Measurements from ENCODE around the gene CD22.
"Not testable (repeated sequence)": the region's sequence is repeated elsewhere in the genome, so short reads cannot be mapped to it uniquely, and the experiment has no call there.

CD22 gene

GRCh38 chr19:35359395-35359794 is 30.4 kb downstream of the CD22 start:
- not testable (repeated sequence) for DNase-seq (ENCODE audit: low read depth)

- DNase-seq (ENCODE audit: low read depth), result not testable (repeated sequence)
Measured at GRCh38 chr19:35360081-35360480, 31.1 kb downstream of the CD22 start.

- no peak for DNase-seq (ENCODE audit: low read depth)
Measured at GRCh38 chr19:35360880-35361420, 32.0 kb downstream of the CD22 start.

- no peak for DNase-seq (ENCODE audit: low read depth)
Measured at GRCh38 chr19:35362261-35363000, 33.4 kb downstream of the CD22 start.

DNA sequence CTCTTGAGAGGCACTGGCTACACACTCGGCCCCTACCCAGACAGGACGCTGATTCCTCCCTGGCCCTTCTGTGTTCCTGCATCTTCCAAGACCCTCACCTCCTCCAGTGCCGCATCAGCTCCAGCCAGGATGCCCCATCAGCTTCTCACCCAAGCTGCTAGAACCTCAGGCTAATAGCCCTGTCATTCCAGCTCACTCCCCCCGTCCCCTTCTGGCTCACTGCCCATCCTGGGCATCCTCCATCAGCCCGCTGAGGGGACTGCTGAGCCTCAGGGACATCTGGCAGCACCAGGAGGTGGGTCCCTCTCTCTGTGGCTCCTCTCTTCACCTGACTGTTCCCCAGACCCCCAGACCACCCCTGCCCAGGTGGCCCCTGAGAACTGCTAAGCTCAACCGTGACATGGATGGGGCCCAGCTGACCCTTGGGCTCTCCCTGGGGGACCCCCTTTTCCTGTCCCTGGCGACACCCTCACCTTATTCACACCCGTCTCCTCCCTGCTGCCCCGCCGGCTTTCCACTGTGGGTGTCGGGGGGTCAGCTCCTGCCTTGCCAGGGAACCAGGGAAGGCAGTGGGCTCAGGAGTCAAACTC is 34.1 kb downstream of the CD22 start:
- DNase-seq (ENCODE audit: low read depth), result no peak

- DNase-seq (ENCODE audit: low read depth), result no peak
Measured at GRCh38 chr19:35363711-35364425, 34.9 kb downstream of the CD22 start.

DNA sequence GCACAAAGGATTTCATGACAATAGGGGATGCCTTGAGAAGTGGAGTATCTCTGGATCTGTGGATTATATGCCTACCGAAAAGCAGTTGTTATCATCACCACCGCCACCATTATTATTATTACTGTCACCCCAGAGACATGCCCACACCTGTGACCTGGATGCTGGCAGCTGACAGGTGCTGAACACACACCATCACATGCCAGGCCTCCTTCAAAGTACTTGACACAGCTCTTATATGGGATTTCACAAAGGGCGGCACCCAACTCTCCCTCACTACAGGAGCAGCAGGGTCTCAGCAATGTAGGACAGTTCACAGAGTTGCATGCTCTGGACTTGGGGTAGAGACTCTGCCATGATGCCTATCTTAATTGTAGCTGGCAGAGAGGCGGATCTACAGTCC is 36.3 kb downstream of the CD22 start:
- no peak for DNase-seq (ENCODE audit: low read depth)

DNA sequence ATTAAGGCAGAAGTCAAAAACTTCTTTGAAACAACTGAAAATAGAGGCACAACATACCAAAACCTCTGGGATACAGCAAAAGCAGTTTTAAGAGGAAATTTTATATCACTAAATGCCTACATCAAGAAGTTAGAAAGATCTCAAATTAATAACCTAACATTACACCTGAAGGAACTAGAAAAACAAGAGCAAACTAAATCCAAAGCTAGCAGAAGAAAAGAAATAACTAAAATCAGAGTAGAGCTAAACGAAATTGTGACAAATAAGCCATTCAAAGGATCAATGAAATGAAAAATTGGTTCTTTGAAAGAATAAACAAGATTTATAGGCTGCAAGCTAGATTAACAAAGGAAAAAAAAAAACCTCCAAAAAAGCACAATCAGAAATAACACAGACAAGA is 39.4 kb downstream of the CD22 start:
- no peak for DNase-seq (ENCODE audit: low read depth)

DNA sequence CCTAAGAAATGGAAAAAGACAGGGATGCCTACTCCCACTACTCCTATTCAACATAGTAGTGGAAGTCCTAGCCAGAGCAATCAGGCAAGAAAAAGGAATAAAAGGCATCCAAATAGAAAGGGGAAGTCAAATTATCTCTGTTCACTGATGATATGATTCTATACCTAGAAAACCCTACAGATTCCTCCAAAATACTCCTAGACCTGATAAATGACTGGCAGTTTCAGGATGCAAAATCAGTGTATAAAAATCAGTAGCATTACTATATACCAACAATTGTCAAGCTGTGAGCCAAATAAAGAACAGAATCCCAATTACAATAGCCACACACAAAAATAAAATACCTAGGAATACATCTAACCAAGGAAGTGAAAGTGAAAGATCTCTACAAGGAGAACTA is 40.5 kb downstream of the CD22 start:
- DNase-seq (ENCODE audit: low read depth), result no peak

GRCh38 chr19:35370722-35371121 is 41.7 kb downstream of the CD22 start, which contains the start of gene GPR42:
Gene GPR42, plus strand, starts transcription at chr19:35371068. Its CDS starts 292 bp downstream, at chr19:35371360.
- no peak for DNase-seq (ENCODE audit: low read depth)

DNA sequence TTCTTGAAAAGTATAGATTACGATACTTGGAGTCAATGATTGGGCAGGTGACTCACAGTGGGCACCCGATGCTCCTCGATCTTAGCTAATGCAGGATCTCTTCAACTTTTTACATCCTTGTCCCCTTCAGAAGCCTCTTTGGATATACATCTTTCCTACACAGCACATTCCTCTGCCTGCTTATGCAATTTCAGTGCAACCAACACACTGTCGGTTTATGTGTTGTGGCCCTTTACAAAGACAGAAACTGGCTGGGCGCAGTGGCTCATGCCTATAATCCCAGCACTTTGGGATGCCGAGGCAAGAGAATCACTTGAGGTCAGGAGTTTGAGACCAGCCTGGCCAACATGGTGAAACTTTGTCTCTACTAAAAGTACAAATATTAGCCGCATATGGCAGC is 44.5 kb downstream of the CD22 start:
- no peak for DNase-seq (ENCODE audit: low read depth)

DNA sequence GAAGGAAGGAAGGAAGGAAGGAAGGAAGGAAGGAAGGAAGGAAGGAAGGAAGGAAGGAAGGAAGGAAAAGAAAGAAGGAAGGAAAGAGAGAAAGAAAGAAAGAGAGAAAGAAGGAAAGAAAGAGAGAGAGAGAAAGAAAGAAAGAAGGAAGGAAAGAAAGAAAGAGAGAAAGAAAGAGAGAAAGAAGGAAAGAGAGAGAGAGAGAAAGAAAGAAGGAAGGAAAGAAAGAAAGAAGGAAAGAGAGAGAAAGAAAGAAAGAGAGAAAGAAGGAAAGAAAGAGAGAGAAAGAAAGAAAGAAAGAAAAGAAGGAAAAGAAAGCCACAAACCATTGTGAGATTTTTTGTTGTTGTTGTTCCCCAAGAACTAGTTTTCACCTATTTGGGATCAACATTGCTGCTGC is 45.0 kb downstream of the CD22 start:
- not testable (repeated sequence) for DNase-seq (ENCODE audit: low read depth)

GRCh38 chr19:35375505-35376307 is 46.7 kb downstream of the CD22 start:
- no peak for DNase-seq (ENCODE audit: low read depth)

DNA sequence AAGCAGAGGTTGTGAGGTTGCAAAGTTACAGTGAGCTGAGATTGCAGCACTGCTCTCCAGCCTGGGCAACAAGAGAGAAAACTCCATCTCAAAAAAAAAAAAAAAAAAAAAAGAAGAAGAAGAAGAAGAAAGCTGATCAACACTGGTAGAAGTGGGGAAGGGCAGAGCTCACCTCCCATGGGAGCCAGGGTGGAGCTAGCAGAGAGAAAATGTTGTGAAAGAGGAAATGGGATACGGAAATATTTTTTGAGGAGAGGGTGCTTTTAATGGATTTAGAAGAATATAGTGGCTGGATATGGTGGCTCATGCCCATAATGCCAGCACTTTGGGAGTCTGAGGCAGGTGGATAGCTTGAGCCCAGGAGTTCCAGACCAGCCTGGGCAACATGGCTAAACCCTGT is 48.7 kb downstream of the CD22 start:
- DNase-seq (ENCODE audit: low read depth), result no peak

GRCh38 chr19:35378356-35378755 is 49.4 kb downstream of the CD22 start:
- no peak for DNase-seq (ENCODE audit: low read depth)

DNA sequence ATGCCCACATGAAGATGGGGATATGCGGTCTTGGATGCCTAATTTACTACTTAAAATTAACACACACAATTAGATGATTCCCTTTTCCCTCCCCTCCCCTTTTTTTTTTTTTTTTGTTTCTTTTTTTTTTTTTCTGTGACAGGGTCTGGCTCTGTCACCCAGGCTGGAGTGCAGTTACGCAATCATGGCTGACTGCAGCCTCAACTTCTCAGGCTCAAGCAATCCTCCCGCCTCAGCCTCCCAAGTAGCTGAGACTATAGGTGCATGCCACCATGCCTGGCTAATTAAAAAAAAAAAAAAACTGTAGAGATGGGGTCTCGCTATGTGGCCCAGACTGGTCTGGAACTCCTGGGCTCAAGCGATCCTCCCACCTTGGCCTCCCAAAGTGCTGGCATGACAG is 50.6 kb downstream of the CD22 start:
- DNase-seq (ENCODE audit: low read depth), result not testable (repeated sequence)

GRCh38 chr19:35379992-35380391 is 51.0 kb downstream of the CD22 start:
- DNase-seq (ENCODE audit: low read depth), result no peak

DNA sequence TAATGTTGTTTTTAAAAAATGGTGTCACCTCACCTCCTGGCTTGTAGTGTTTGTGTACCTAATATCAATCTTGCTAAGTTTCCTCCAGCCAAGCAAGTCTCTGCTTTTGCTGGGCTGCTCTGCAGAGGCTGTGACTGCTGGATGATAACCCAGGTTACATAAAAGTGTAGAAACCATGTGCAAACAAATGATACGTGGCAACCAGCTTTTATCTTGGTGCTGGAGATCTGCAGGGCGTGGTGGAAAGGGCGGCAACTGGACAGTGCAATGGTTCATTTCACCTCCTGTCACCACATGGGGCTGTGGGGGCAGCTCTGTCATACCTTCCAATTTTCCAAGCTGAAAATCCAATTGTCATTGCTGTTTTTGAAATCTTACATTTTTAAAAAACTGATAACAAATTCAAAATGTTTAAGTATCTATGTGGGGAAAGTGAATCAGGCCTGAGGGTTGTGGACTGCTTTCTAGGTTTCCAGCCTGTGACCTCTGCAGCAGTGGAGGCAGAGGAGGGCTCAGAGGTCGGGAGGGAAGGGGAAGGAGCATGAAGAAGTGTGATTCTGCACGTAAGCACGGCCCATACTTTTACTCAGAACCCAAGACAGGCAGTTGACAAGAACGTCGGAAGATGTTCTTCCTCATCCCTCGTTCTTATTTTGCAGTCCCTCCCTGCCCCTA is 51.6 kb downstream of the CD22 start:
- DNase-seq (ENCODE audit: low read depth), result no peak

DNA sequence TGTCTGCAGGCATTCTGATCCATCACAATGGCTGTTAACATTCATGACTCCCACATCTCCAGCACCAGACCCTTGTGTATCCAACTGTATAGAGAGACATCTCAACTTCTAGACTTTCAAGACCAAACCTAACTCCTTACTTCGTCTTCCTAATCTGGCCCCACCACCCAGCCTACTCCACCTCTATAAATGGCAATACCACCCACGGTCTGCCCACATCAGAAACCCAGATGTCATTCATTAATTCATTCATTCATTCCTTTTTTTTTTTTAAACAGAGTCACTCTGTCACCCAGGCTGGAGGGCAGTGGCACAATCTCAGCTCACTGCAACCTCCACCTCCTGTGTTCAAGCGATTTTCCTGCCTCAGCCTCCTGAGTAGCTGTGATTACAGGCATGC is 52.3 kb downstream of the CD22 start:
- no peak for DNase-seq (ENCODE audit: low read depth)

DNA sequence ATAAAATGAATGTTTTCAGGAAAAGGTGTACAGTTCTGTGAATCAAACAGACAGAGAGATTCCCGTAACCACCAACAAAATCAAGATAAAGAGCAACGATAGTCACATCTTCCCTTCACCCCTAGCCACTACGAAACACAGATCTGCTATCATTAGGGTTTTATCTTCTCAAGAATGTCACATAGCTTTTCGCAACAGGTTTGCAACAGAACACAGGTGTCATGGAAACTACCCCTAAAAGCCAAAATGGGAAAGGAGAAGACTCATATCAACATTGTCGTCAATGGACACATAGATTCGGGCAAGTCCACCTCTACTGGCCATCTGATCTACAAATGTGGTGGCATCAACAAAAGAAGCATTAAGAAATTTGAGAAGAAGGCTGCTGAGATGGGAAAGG is 52.9 kb downstream of the CD22 start:
- DNase-seq (ENCODE audit: low read depth), result no peak

DNA sequence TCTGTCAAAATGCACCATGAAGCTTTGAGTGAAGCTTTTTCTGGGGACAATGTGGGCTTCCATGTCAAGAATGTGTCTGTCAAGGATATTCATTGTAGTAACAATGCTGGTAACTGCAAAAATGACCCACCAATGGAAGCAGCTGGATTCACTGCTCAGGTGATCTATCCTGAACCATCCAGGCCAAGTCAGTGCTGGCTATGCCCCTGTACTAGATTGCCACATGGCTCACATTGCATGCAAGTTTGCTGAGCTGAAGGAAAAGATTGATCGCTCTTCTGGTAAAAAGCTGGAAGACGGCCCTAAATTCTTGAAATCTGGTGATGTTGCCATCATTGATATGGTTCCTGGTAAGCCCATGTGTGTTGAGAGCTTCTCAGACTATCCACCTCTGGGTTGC is 54.5 kb downstream of the CD22 start:
- DNase-seq (ENCODE audit: low read depth), result no peak
